Stimulated activated effector memory CD8-positive, alpha-beta T cell treated with anti-CD3 and anti-CD28 coated beads, Interleukin-12 subunit alpha, Interleukin-12 subunit beta, amount 100 ng/mL, for 72 hours (primary cell): Measurements from ENCODE around the gene NDST1.

ENCODE experiments used
- ATAC-seq: fragments of 150-1000 bp; cut with Tn5 transposase; 2 replicates; pipeline ENCODE4 v1.10.0; 2021
- DNase-seq, 2 donors: peaks; one replicate each; pipeline ENCODE4 v3.0.0; 2021 to 2022; ENCODE audit warnings: low spot score in 2 of 2
- H3K27ac Mint-ChIP-seq: one replicate; pipeline ENCODE4 v1.8.0; 2022; ENCODE audit warnings: mild to moderate bottlenecking, mixed read lengths
- H3K36me3 Mint-ChIP-seq: one replicate; pipeline ENCODE4 v1.8.0; 2022; ENCODE audit warnings: mild to moderate bottlenecking, mixed read lengths
- H3K4me1 Mint-ChIP-seq: one replicate; pipeline ENCODE4 v1.8.0; 2022; ENCODE audit warnings: mixed read lengths
- H3K4me3 Mint-ChIP-seq: one replicate; pipeline ENCODE4 v1.8.0; 2022; ENCODE audit warnings: mild to moderate bottlenecking, mixed read lengths
- H3K9me3 Mint-ChIP-seq: one replicate; pipeline ENCODE4 v1.8.0; 2022; ENCODE audit warnings: mixed read lengths

The NDST1 gene

DNA sequence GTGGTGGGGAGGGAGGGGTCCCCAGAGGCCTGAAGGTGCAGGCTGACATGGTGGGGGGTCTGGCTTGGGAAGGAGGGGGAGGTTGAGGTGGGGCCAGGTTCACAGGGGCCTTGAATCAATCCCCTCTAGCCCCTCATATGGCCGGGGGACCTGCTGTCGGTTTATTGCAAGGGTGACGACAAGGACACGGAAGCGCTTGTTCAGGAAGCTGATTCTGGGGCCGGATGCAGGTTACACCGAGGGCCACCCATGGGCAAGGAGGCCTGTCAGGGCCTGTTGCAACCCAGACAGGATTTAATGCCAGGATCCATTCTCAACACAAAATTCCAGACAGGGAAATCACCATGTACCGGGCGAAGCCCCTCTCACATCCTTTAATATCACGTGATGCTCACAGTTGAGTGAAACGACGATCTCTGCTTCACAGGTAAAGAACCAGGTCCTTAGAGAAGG is 90.9 kb downstream of the NDST1 start:
- no peaks in the 10 kb centered on the region for H3K36me3 Mint-ChIP-seq
- no peak overlapping the region for H3K4me3 Mint-ChIP-seq
- ATAC-seq = no peak
- H3K4me1 Mint-ChIP-seq = no peaks in the 10 kb centered on the region
- no peaks in the 10 kb centered on the region for H3K9me3 Mint-ChIP-seq
- no peak for DNase-seq
- no peak overlapping the region for H3K27ac Mint-ChIP-seq

DNA sequence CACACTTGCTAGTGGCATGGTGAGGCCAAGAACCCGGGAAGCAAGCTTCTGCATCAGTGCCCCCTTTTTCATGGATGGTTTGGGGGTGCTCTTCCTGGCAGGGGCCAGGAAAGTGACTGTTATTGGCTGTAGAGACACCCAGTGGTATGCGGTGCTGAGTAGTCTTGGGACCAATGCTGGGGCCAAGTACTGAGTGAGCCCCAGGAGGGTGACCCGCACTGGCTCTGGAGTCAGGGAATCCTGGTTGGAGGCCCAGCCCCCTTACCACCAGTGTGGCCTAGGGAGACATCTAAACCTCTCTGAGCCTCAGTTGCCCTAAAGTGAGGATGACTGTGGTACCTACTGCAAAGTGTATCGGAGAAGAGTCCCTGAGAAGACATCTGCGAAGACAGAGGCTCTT is 91.3 kb downstream of the NDST1 start:
- Mint-ChIP-seq H3K27ac (no peak overlapping the region), H3K4me3 (no peak overlapping the region), H3K36me3 (no peaks in the 10 kb centered on the region), H3K9me3 (no peaks in the 10 kb centered on the region), H3K4me1 (no peaks in the 10 kb centered on the region)
- ATAC-seq (no peak), DNase-seq (no peak)

- H3K27ac Mint-ChIP-seq = no peak overlapping the region
- DNase-seq (no peak), ATAC-seq (no peak)
- H3K4me3 Mint-ChIP-seq = no peak overlapping the region
- H3K36me3 Mint-ChIP-seq = no peaks in the 10 kb centered on the region
- H3K9me3 Mint-ChIP-seq = no peaks in the 10 kb centered on the region
- H3K4me1 Mint-ChIP-seq = no peaks in the 10 kb centered on the region
Observed at GRCh38 chr5:150599917-150600511, 92.1 kb downstream of the NDST1 start.

- H3K4me3 Mint-ChIP-seq = no peak overlapping the region
- DNase-seq (no peak), ATAC-seq (no peak)
- no peaks in the 10 kb centered on the region for H3K4me1 Mint-ChIP-seq
- no peaks in the 10 kb centered on the region for H3K36me3 Mint-ChIP-seq
- H3K9me3 Mint-ChIP-seq = no peaks in the 10 kb centered on the region
- H3K27ac Mint-ChIP-seq = no peak overlapping the region
Observed at GRCh38 chr5:150600616-150601490, 92.9 kb downstream of the NDST1 start.

DNA sequence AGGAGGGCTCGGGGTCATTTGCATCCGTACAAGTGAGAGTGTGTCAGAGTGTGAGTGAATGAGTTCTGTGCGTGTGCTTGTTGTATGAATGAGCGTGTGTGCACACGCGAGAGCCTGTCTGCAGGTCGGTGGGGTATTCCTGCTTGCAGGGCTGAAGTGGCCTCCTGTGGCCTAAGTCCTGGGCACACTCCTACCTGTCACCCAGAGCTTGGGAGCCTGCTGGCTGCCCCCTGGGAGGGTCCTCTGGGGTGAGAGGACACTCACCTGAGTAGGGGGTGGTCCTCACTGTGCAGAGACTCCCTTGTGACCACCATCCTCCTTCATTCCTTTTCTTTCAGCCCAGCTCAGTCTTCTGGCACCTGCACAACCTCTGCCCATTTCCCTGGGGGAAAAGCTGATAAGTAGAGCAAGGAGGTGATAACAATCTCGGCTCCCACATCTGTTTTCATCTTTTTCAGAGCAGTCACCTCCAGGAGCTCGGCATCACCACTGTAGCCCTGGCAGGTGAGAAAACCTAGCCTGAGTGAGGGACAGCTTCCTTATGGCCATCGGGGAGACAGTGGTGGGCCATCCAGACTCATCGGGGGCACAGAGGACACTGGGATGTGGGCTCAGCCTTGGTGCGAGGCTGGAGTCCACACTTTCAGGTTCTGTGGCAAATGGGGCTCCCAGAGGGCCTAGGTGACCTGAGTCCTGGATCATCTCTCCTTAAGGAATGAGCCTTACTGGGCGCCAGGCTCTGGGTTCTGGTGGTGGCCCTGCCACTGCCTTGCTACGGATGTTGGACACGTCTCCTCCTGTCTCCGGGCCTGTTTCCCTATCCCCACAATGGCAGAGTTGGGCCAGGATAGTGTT is 93.8 kb downstream of the NDST1 start:
- no peak overlapping the region for H3K27ac Mint-ChIP-seq

GRCh38 chr5:150603052-150603451 is 95.1 kb downstream of the NDST1 start:
- Mint-ChIP-seq H3K27ac (no peak overlapping the region), H3K9me3 (no peaks in the 10 kb centered on the region), H3K4me1 (no peaks in the 10 kb centered on the region), H3K4me3 (no peak overlapping the region), H3K36me3 (no peaks in the 10 kb centered on the region)
- DNase-seq (no peak), ATAC-seq (no peak)

More for the DNA sequence above, 93.8 kb downstream of the NDST1 start:
- no peaks in the 10 kb centered on the region for H3K4me1 Mint-ChIP-seq
- H3K4me3 Mint-ChIP-seq = no peak overlapping the region
- no peaks in the 10 kb centered on the region for H3K9me3 Mint-ChIP-seq
- H3K36me3 Mint-ChIP-seq = no peaks in the 10 kb centered on the region
- DNase-seq (no peak), ATAC-seq (no peak)

- ATAC-seq (no peak), DNase-seq (no peak)
- Mint-ChIP-seq H3K4me3 (no peak overlapping the region), H3K27ac (no peak overlapping the region), H3K4me1 (no peaks in the 10 kb centered on the region), H3K36me3 (no peaks in the 10 kb centered on the region), H3K9me3 (no peaks in the 10 kb centered on the region)
Observed at GRCh38 chr5:150603491-150603890, 95.6 kb downstream of the NDST1 start.

- ATAC-seq (no peak), DNase-seq (no peak)
- Mint-ChIP-seq H3K4me3 (no peak overlapping the region), H3K36me3 (no peaks in the 10 kb centered on the region), H3K9me3 (no peaks in the 10 kb centered on the region), H3K27ac (no peak overlapping the region), H3K4me1 (no peaks in the 10 kb centered on the region)
Observed at GRCh38 chr5:150604010-150604409, 96.1 kb downstream of the NDST1 start.

DNA sequence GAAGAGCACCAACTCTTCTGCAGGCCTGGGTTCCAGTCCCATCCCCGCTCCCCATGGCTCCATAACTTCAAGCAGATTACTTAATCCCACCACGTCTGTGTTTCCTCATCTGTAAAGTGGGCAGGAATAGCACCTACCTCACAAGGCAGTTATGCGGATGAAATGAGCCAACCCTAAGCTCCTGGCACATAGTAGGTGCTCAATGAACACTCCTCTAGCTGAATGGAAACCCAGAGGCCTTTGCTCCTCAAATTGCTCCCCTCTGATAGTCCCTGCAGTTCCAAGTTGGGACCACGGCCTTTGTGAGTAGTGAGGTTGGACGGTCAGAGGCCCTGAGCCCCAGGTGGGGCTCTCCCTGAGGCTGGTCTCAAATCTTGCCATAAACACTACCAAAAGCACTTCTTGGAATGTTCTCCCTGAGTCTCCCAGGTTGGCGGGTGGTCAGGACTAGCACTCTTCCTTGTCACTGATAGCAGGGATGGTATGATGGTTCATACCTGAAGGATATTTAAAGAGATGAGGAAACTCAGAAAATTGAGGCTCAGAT is 97.0 kb downstream of the NDST1 start:
- Mint-ChIP-seq H3K36me3 (no peaks in the 10 kb centered on the region), H3K27ac (no peak overlapping the region), H3K4me1 (no peaks in the 10 kb centered on the region), H3K4me3 (no peak overlapping the region), H3K9me3 (no peaks in the 10 kb centered on the region)
- no peak for ATAC-seq
- no peak for DNase-seq

GRCh38 chr5:150605546-150605945 is 97.6 kb downstream of the NDST1 start:
- ATAC-seq = no peak
- H3K36me3 Mint-ChIP-seq = no peaks in the 10 kb centered on the region
- no peak for DNase-seq
- H3K4me1 Mint-ChIP-seq = no peaks in the 10 kb centered on the region
- no peaks in the 10 kb centered on the region for H3K9me3 Mint-ChIP-seq
- H3K4me3 Mint-ChIP-seq = no peak overlapping the region
- no peak overlapping the region for H3K27ac Mint-ChIP-seq

GRCh38 chr5:150606476-150606875 is 98.5 kb downstream of the NDST1 start:
- DNase-seq = no peak
- Mint-ChIP-seq H3K9me3 (no peaks in the 10 kb centered on the region), H3K36me3 (no peaks in the 10 kb centered on the region), H3K4me1 (no peaks in the 10 kb centered on the region), H3K4me3 (no peak overlapping the region), H3K27ac (no peak overlapping the region)
- ATAC-seq = no peak

DNA sequence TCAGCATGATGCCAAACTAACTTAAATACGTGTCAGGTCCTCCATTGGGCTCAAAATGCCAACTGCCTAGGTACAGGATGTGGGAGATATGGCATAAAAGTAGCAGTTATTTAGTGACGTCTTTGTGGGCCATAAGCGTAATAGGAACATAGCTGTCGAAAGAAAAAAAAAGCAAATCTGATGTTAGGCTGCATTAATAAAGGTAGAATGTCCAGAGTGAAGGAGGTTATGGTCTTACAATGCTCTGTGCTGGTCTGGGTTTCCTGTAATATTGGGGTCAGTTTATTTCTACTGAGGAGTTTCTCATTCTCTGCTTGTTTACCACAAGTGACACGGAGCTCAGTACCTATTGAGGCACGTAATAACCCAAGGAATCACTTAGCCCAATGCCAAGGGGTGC is 99.2 kb downstream of the NDST1 start:
- DNase-seq (no peak), ATAC-seq (no peak)
- Mint-ChIP-seq H3K36me3 (no peaks in the 10 kb centered on the region), H3K9me3 (no peaks in the 10 kb centered on the region), H3K27ac (no peak overlapping the region), H3K4me3 (no peak overlapping the region), H3K4me1 (no peaks in the 10 kb centered on the region)
